NCI-H128 (cell line): Measurements from ENCODE around the gene PRSS8.
A peak's percentile ranks its signal among the peaks of the same experiment; 100 is the strongest.
"Not testable (repeated sequence)": the region's sequence is repeated elsewhere in the genome, so short reads cannot be mapped to it uniquely, and the experiment has no call there.

ENCODE experiments used
- DNase-seq: peaks from one replicate; lab custom pipeline; 2025; ENCODE audit not compliant: unreplicated experiment; lab: John Stamatoyannopoulos, UW

PRSS8 gene

GRCh38 chr16:31135535-31136286 is at the start of gene PRSS8:
Gene PRSS8 (minus strand): TSS chr16:31135727. CDS start chr16:31135498, 229 bp downstream.
- no peak for DNase-seq

GRCh38 chr16:31184888-31185287 is 49.4 kb upstream of the PRSS8 start:
- DNase-seq: no peak

- no peak for DNase-seq
Observed at GRCh38 chr16:31183432-31184428, 48.2 kb upstream of the PRSS8 start.

- no peak for DNase-seq
Observed at GRCh38 chr16:31182391-31182790, 46.9 kb upstream of the PRSS8 start.

GRCh38 chr16:31181102-31181830 is 45.7 kb upstream of the PRSS8 start:
- no peak for DNase-seq

GRCh38 chr16:31179747-31180459 is 44.4 kb upstream of the PRSS8 start, which contains the start of gene FUS:
Gene FUS (plus strand): TSS chr16:31180139. CDS start chr16:31180215, 76 bp downstream.
- DNase-seq: peak; percentile 47

GRCh38 chr16:31179219-31179746 is 43.8 kb upstream of the PRSS8 start:
- no peak for DNase-seq

GRCh38 chr16:31177136-31177535 is 41.6 kb upstream of the PRSS8 start:
- DNase-seq: no peak

- not testable (repeated sequence) for DNase-seq
Observed at GRCh38 chr16:31170048-31170447, 34.5 kb upstream of the PRSS8 start.

- DNase-seq: no peak
Observed at GRCh38 chr16:31168848-31169247, 33.3 kb upstream of the PRSS8 start.

GRCh38 chr16:31167315-31167714 is 31.8 kb upstream of the PRSS8 start:
- no peak for DNase-seq

- no peak for DNase-seq
Observed at GRCh38 chr16:31157136-31157535, 21.6 kb upstream of the PRSS8 start.

- not testable (repeated sequence) for DNase-seq
Observed at GRCh38 chr16:31150976-31151375, 15.4 kb upstream of the PRSS8 start.

- DNase-seq: no peak
Observed at GRCh38 chr16:31149894-31150890, 14.7 kb upstream of the PRSS8 start, which contains the start of gene PRSS36. Gene PRSS36 (minus strand): TSS chr16:31150066. CDS start chr16:31150035, 31 bp downstream.

- DNase-seq: no peak
Observed at GRCh38 chr16:31149332-31149731, 13.8 kb upstream of the PRSS8 start.

- DNase-seq: no peak
Observed at GRCh38 chr16:31148896-31149295, 13.4 kb upstream of the PRSS8 start.

- DNase-seq: no peak
Observed at GRCh38 chr16:31148281-31148728, 12.8 kb upstream of the PRSS8 start.

GRCh38 chr16:31147574-31147973 is 12.0 kb upstream of the PRSS8 start:
- no peak for DNase-seq
